Measurements from ENCODE around the gene ACER3.

The ACER3 gene

DNA sequence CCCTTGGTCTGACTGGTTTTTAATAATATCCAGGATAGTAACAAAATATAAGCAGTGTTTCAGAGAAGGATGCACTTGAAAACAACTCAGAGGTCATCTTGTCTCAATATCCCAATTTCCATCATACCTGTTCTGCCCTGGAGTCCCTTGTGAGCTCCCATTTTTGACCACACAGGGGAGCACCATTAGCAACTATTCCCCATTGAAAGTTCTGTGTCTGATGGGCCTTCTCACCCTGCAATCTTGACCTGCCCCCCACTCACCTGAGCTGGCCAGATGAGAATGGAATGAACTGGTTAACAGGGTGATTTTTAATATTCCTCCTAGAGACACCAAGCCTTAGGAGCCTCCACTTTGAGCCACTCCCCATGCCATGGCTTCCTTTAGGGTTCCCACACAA lies 202.2 kb downstream of the ACER3 start:
- peaks cover 13% of the 10 kb centered on the region for H3K4me1 Mint-ChIP-seq
- no peak overlapping the region for H3K4me3 Mint-ChIP-seq
- H3K27me3 Mint-ChIP-seq (ENCODE audit: low read depth) = peaks cover 12% of the 10 kb centered on the region
- no peaks in the 10 kb centered on the region for H3K36me3 Mint-ChIP-seq (ENCODE audit: low read depth)
- no peaks in the 10 kb centered on the region for H3K9me3 Mint-ChIP-seq
- no peak overlapping the region for H3K27ac Mint-ChIP-seq
- TF ChIP-seq, protein P1, sequence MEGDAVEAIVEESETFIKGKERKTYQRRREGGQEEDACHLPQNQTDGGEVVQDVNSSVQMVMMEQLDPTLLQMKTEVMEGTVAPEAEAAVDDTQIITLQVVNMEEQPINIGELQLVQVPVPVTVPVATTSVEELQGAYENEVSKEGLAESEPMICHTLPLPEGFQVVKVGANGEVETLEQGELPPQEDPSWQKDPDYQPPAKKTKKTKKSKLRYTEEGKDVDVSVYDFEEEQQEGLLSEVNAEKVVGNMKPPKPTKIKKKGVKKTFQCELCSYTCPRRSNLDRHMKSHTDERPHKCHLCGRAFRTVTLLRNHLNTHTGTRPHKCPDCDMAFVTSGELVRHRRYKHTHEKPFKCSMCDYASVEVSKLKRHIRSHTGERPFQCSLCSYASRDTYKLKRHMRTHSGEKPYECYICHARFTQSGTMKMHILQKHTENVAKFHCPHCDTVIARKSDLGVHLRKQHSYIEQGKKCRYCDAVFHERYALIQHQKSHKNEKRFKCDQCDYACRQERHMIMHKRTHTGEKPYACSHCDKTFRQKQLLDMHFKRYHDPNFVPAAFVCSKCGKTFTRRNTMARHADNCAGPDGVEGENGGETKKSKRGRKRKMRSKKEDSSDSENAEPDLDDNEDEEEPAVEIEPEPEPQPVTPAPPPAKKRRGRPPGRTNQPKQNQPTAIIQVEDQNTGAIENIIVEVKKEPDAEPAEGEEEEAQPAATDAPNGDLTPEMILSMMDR (IDR thresholded peaks at IDR 0.05; ENCODE audit: unreplicated experiment in 3 of 3) = no peak

DNA sequence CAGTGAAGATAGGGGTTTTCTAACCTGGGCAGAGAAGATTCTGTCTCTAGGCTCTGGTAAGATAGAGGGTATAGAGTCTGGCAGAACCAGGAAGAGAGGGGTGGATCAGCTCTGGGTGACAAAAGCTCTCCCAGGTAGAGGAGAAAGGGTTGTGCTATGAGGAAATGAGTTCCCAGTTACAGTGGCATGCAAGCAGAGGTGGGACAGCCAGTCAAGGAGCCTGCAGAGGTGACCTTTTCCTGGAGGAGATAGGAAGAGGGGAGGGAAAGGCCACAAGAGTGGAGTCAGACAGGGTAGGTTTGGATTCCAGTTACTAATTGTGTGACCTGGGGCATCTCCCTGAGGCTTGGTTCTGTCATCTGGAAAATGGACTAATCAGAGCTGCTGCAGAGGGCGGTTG lies 202.7 kb downstream of the ACER3 start:
- H3K4me1 Mint-ChIP-seq = peaks cover 13% of the 10 kb centered on the region
- H3K4me3 Mint-ChIP-seq = peak overlapping the region; percentile 28 to 59 (median 46)
- TF ChIP-seq, protein P1 (IDR thresholded peaks at IDR 0.05; ENCODE audit: unreplicated experiment in 3 of 3) = no peak
- no peaks in the 10 kb centered on the region for H3K9me3 Mint-ChIP-seq
- H3K27me3 Mint-ChIP-seq (ENCODE audit: low read depth) = peaks cover 12% of the 10 kb centered on the region
- no peak overlapping the region for H3K27ac Mint-ChIP-seq
- no peaks in the 10 kb centered on the region for H3K36me3 Mint-ChIP-seq (ENCODE audit: low read depth)

DNA sequence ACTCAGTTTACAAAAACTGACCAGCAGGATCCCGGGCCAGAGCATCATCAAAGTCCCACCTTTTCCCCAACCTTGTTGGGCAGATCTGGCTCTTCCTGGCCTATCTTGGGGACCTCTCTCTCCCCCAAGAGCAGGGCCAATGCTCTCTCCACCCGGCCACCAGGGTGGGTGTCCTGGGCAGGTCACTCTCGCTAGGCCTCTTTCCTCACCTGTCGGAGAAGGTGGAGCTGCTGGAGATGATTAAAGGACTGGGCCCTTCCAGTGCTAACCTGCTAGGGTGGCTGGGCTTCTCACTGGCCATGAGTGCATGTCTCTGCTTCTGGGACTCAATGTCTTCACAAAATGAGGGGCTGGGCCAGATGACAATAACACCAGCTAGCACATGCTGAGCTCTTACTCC lies 203.1 kb downstream of the ACER3 start:
- TF ChIP-seq, protein P1 (IDR thresholded peaks at IDR 0.05; ENCODE audit: unreplicated experiment in 3 of 3) = no peak
- peaks cover 14% of the 10 kb centered on the region for H3K4me1 Mint-ChIP-seq

DNA sequence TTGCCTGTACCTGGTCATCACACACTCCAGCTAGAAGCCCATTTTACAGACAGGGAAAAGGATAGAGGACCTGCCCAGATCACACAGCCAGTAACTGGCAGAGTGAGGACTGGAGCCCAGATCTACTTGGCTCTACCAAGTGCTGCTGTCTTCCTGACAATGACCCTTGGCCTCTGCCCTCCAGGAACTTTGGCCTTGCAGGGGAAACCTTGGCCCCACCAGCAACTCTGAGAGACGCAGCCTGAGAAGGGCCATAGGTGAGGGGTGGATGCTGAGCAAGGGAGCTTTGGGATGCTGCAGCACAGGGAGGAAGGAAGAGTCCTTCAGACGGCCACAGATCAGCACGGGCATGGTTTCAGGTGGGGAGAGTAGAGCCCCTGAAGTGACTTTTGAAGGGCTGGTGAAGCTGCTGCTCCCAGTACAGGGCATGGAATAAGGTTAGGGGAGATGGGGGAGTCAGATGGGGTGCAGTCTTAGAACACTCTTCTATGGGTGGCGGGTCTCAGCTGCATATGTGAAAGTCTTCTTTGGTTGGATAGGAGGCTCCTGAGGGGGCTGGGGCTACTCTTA lies 204.0 kb downstream of the ACER3 start:
- no peaks in the 10 kb centered on the region for H3K9me3 Mint-ChIP-seq
- peak overlapping the region; percentile 58 to 78 (median 73) for H3K4me3 Mint-ChIP-seq
- H3K27ac Mint-ChIP-seq = peak overlapping the region in 1 of 3 experiments; percentile 72
- TF ChIP-seq, protein P1 (IDR thresholded peaks at IDR 0.05; ENCODE audit: unreplicated experiment in 3 of 3) = no peak
- peaks cover 12% of the 10 kb centered on the region for H3K27me3 Mint-ChIP-seq (ENCODE audit: low read depth)
- no peaks in the 10 kb centered on the region for H3K36me3 Mint-ChIP-seq (ENCODE audit: low read depth)
- H3K4me1 Mint-ChIP-seq = peaks cover 18% of the 10 kb centered on the region

More for the DNA sequence above, 203.1 kb downstream of the ACER3 start:
- Mint-ChIP-seq H3K9me3 (no peaks in the 10 kb centered on the region), H3K27ac (no peak overlapping the region), H3K4me3 (peak overlapping the region in 2 of 3 experiments; percentile 48 to 62), H3K27me3 (ENCODE audit: low read depth) (peaks cover 12% of the 10 kb centered on the region), H3K36me3 (ENCODE audit: low read depth) (no peaks in the 10 kb centered on the region)

DNA sequence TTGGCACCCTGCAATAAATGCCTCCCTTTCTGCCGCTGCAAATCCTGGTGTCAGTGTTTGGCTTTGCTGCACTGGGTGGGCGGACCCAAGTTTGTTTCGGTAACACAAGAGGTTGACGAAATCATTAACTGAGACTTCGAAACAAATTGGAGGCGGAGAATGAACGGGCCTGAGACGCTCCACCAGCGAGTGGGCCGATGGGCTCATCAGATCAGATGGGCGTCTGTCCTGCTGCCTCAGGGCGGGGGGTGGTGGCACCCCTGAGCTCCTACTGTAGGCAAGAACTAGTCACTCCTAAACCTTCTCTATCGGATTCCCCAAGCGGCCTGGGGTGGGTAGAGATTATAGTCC lies 205.1 kb downstream of the ACER3 start:
- H3K27ac Mint-ChIP-seq = peak overlapping the region; percentile 89 to 99 (median 98)
- peak overlapping the region; percentile 92 to 98 (median 96) for H3K4me3 Mint-ChIP-seq
- H3K36me3 Mint-ChIP-seq (ENCODE audit: low read depth) = no peaks in the 10 kb centered on the region
- peaks cover 22% of the 10 kb centered on the region for H3K4me1 Mint-ChIP-seq
- H3K9me3 Mint-ChIP-seq = no peaks in the 10 kb centered on the region
- peaks cover 12% of the 10 kb centered on the region for H3K27me3 Mint-ChIP-seq (ENCODE audit: low read depth)
- TF ChIP-seq, protein P1 (IDR thresholded peaks at IDR 0.05; ENCODE audit: unreplicated experiment in 3 of 3) = no peak

All from nephron (organoid).